DND-41 (cell line): ENCODE measurements around the gene ANXA3.

Source experiments
- EZH2 ChIP-seq: IDR thresholded peaks from 3 replicates; pipeline ENCODE4 v1.6.1; 2012; ENCODE audit warnings: borderline replicate concordance, low read depth, mild to moderate bottlenecking, moderate library complexity, low read length, inconsistent platforms; ENCODE audit not compliant: severe bottlenecking
- TF ChIP-seq, protein P1 (sequence below): IDR thresholded peaks from 2 replicates; pipeline ENCODE4 v1.5.1; 2012; ENCODE audit warnings: borderline replicate concordance, low read length, moderate library complexity, mild to moderate bottlenecking; ENCODE audit not compliant: poor library complexity, severe bottlenecking; ENCODE audit errors: extremely low read depth

- TF ChIP-seq, protein P1, sequence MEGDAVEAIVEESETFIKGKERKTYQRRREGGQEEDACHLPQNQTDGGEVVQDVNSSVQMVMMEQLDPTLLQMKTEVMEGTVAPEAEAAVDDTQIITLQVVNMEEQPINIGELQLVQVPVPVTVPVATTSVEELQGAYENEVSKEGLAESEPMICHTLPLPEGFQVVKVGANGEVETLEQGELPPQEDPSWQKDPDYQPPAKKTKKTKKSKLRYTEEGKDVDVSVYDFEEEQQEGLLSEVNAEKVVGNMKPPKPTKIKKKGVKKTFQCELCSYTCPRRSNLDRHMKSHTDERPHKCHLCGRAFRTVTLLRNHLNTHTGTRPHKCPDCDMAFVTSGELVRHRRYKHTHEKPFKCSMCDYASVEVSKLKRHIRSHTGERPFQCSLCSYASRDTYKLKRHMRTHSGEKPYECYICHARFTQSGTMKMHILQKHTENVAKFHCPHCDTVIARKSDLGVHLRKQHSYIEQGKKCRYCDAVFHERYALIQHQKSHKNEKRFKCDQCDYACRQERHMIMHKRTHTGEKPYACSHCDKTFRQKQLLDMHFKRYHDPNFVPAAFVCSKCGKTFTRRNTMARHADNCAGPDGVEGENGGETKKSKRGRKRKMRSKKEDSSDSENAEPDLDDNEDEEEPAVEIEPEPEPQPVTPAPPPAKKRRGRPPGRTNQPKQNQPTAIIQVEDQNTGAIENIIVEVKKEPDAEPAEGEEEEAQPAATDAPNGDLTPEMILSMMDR: no peak
- no peak for TF ChIP-seq EZH2
These were observed 39.8 kb downstream of the ANXA3 start for GRCh38 chr4:78591404-78591803.
